Measurements from ENCODE around the gene CIC. TPM values are rescaled to one million over a fixed set of nuclear protein-coding genes. Genes with fewer than 3 reads are reported as not detected.
A peak's percentile ranks its signal among the peaks of the same experiment; 100 is the strongest.

Gene CIC
- total and polyA plus RNA-seq, 9 of the 15 experiments (the other 6 are each of a cell fraction or from before 2014, with no cell fraction given) = 0.07 to 44.7 (median 8.6) TPM

DNA sequence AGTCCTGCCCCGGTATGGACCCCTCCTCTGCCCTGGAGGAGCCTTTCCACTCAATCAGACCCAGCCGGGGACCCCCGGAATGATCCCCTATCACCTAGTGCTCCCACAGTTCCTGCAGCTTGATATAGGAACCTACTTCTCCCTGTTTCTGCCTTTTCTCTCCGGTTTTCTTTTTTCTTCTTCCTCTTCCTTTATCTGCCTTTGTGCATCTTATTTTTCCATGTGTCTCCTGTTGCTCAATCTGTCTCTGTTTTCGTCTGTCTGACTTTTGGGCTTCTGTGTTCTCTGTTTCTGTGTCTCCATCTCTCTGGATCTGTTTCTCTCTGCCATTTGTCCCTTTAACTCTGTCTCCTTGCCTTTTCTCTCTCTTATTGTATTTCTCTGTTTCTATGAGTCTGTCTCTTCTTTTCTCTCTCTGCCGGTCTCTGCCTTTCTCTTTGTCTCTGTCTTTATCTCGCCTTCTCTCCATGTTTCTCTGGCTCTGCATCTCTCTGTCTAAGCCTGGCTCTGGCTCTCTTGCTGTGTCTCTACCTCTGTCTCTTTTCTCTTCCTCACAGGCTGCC, 66.4 kb downstream of the CIC start (continued):
- TF ChIP-seq, protein P1, sequence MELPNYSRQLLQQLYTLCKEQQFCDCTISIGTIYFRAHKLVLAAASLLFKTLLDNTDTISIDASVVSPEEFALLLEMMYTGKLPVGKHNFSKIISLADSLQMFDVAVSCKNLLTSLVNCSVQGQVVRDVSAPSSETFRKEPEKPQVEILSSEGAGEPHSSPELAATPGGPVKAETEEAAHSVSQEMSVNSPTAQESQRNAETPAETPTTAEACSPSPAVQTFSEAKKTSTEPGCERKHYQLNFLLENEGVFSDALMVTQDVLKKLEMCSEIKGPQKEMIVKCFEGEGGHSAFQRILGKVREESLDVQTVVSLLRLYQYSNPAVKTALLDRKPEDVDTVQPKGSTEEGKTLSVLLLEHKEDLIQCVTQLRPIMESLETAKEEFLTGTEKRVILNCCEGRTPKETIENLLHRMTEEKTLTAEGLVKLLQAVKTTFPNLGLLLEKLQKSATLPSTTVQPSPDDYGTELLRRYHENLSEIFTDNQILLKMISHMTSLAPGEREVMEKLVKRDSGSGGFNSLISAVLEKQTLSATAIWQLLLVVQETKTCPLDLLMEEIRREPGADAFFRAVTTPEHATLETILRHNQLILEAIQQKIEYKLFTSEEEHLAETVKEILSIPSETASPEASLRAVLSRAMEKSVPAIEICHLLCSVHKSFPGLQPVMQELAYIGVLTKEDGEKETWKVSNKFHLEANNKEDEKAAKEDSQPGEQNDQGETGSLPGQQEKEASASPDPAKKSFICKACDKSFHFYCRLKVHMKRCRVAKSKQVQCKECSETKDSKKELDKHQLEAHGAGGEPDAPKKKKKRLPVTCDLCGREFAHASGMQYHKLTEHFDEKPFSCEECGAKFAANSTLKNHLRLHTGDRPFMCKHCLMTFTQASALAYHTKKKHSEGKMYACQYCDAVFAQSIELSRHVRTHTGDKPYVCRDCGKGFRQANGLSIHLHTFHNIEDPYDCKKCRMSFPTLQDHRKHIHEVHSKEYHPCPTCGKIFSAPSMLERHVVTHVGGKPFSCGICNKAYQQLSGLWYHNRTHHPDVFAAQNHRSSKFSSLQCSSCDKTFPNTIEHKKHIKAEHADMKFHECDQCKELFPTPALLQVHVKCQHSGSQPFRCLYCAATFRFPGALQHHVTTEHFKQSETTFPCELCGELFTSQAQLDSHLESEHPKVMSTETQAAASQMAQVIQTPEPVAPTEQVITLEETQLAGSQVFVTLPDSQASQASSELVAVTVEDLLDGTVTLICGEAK (IDR thresholded peaks at IDR 0.05) = peak; percentile 60; the same call in 1 of the 2 replicates
- TF ChIP-seq, protein P1 (CRISPR knock-in tag; IDR thresholded peaks at IDR 0.05) = no peak
- peak; percentile 41; the same call in 1 of the 2 replicates for TF ChIP-seq CEBPB (tag; IDR thresholded peaks at IDR 0.05)
